PFSK-1 (cell line): ENCODE data around the gene EFHD1.

ENCODE experiments used
- POLR2AphosphoS5 ChIP-seq: IDR thresholded peaks from 2 replicates; pipeline ENCODE4 v1.6.1; 2012; ENCODE audit warnings: low read depth, mild to moderate bottlenecking, control low read depth, low read length, moderate library complexity
- SIN3A ChIP-seq: IDR thresholded peaks from 2 replicates; pipeline ENCODE4 v1.6.1; 2012; ENCODE audit warnings: mild to moderate bottlenecking, low read length, moderate library complexity, borderline replicate concordance; ENCODE audit not compliant: insufficient read depth
- TF ChIP-seq, protein P1 (sequence below), 2 experiments: IDR thresholded peaks; 2 replicates each; pipeline versions ENCODE4 v1.6.1 to v1.8.0; 2011 to 2012; ENCODE audit warnings: low read depth in 2 of 2, low read length in 2 of 2, control low read depth in 1 of 2, inconsistent platforms in 1 of 2, mild to moderate bottlenecking in 1 of 2, moderate library complexity in 1 of 2; ENCODE audit not compliant: insufficient read depth in 1 of 2

- no peak for TF ChIP-seq SIN3A
- TF ChIP-seq, protein P1, sequence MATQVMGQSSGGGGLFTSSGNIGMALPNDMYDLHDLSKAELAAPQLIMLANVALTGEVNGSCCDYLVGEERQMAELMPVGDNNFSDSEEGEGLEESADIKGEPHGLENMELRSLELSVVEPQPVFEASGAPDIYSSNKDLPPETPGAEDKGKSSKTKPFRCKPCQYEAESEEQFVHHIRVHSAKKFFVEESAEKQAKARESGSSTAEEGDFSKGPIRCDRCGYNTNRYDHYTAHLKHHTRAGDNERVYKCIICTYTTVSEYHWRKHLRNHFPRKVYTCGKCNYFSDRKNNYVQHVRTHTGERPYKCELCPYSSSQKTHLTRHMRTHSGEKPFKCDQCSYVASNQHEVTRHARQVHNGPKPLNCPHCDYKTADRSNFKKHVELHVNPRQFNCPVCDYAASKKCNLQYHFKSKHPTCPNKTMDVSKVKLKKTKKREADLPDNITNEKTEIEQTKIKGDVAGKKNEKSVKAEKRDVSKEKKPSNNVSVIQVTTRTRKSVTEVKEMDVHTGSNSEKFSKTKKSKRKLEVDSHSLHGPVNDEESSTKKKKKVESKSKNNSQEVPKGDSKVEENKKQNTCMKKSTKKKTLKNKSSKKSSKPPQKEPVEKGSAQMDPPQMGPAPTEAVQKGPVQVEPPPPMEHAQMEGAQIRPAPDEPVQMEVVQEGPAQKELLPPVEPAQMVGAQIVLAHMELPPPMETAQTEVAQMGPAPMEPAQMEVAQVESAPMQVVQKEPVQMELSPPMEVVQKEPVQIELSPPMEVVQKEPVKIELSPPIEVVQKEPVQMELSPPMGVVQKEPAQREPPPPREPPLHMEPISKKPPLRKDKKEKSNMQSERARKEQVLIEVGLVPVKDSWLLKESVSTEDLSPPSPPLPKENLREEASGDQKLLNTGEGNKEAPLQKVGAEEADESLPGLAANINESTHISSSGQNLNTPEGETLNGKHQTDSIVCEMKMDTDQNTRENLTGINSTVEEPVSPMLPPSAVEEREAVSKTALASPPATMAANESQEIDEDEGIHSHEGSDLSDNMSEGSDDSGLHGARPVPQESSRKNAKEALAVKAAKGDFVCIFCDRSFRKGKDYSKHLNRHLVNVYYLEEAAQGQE (IDR thresholded peaks at IDR 0.05; ENCODE audit: insufficient read depth in 1 of 2, low read depth in 2 of 2, low read length in 2 of 2), result no peak
- no peak for TF ChIP-seq POLR2AphosphoS5
Measured at GRCh38 chr2:232604535-232604934, 28.9 kb upstream of the EFHD1 start.
